HepG2 (cell line): ENCODE measurements around the gene TM4SF5.

Experiments
- EP300 ChIP-seq, 3 experiments: sonication (generic) in 1 of 3; formaldehyde crosslinking in 1 of 3; IDR thresholded peaks; 2 replicates each; pipeline versions ENCODE4 v1.5.1 to v1.6.1; 2011 to 2020; ENCODE audit warnings: low read depth in 2 of 3, low read length in 2 of 3, borderline replicate concordance in 1 of 3, improper control_type of control experiment in 1 of 3, mild to moderate bottlenecking in 1 of 3, missing genetic modification reagents in 1 of 3, moderate library complexity in 1 of 3
- ETV6 ChIP-seq: sonication (generic); formaldehyde crosslinking; conservative IDR thresholded peaks from 2 replicates; pipeline ENCODE4 v1.4.0; 2020; ENCODE audit warnings: missing genetic modification reagents
- GTF3A ChIP-seq: sonication (generic); formaldehyde crosslinking; conservative IDR thresholded peaks from 2 replicates; pipeline ENCODE4 v1.4.0; 2020; ENCODE audit warnings: mild to moderate bottlenecking, missing genetic modification reagents
- ZBTB33 ChIP-seq: sonication (generic); formaldehyde crosslinking; IDR thresholded peaks from 2 replicates; pipeline ENCODE4 v1.4.0; 2020; ENCODE audit warnings: missing genetic modification reagents
- TF ChIP-seq, protein P1 (sequence below): sonication (generic); formaldehyde crosslinking; IDR thresholded peaks from 2 replicates; pipeline ENCODE4 v1.5.1; 2020; ENCODE audit warnings: mild to moderate bottlenecking, missing genetic modification reagents, moderate library complexity
- TF ChIP-seq, protein P2 (sequence below): sonication (generic); formaldehyde crosslinking; IDR thresholded peaks from 2 replicates; pipeline ENCODE4 v1.5.0; 2020; ENCODE audit warnings: mild to moderate bottlenecking, missing genetic modification reagents, moderate library complexity

DNA sequence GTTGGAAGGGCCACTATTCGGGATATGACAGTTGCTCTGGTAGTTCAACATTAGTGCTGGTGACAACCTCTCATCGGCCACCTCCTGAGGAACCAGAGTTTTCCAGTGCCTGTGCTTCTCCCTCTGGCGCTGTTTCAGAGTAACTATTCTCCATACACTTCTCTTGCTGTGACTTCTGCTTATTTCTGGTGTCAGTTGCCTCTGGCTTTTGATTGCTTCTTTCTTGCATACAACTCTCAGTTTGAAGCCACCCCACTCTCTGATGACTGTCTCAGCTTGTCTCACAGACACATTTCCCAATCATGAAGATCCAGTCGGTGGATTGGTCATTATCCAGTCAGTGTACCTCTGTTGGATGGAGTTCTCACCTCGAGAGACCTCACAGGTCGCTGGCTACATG, 3.4 kb upstream of the TM4SF5 start:
- no peak for TF ChIP-seq ETV6 (CRISPR knock-in tag)
- TF ChIP-seq ZBTB33 (CRISPR knock-in tag), result no peak
- TF ChIP-seq, protein P1, sequence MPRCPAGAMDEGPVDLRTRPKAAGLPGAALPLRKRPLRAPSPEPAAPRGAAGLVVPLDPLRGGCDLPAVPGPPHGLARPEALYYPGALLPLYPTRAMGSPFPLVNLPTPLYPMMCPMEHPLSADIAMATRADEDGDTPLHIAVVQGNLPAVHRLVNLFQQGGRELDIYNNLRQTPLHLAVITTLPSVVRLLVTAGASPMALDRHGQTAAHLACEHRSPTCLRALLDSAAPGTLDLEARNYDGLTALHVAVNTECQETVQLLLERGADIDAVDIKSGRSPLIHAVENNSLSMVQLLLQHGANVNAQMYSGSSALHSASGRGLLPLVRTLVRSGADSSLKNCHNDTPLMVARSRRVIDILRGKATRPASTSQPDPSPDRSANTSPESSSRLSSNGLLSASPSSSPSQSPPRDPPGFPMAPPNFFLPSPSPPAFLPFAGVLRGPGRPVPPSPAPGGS (CRISPR knock-in tag), result no peak
- TF ChIP-seq EP300 (IDR thresholded peaks at IDR 0.05; ENCODE audit: low read depth in 2 of 2, low read length in 2 of 2), result no peak
- TF ChIP-seq EP300 (CRISPR knock-in tag; IDR thresholded peaks at IDR 0.05; ENCODE audit: borderline replicate concordance), result no peak
- TF ChIP-seq, protein P2, sequence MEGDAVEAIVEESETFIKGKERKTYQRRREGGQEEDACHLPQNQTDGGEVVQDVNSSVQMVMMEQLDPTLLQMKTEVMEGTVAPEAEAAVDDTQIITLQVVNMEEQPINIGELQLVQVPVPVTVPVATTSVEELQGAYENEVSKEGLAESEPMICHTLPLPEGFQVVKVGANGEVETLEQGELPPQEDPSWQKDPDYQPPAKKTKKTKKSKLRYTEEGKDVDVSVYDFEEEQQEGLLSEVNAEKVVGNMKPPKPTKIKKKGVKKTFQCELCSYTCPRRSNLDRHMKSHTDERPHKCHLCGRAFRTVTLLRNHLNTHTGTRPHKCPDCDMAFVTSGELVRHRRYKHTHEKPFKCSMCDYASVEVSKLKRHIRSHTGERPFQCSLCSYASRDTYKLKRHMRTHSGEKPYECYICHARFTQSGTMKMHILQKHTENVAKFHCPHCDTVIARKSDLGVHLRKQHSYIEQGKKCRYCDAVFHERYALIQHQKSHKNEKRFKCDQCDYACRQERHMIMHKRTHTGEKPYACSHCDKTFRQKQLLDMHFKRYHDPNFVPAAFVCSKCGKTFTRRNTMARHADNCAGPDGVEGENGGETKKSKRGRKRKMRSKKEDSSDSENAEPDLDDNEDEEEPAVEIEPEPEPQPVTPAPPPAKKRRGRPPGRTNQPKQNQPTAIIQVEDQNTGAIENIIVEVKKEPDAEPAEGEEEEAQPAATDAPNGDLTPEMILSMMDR (CRISPR knock-in tag), result no peak
- no peak for TF ChIP-seq GTF3A (CRISPR knock-in tag)
